ENCODE results near the gene CEP131.

The CEP131 gene

DNA sequence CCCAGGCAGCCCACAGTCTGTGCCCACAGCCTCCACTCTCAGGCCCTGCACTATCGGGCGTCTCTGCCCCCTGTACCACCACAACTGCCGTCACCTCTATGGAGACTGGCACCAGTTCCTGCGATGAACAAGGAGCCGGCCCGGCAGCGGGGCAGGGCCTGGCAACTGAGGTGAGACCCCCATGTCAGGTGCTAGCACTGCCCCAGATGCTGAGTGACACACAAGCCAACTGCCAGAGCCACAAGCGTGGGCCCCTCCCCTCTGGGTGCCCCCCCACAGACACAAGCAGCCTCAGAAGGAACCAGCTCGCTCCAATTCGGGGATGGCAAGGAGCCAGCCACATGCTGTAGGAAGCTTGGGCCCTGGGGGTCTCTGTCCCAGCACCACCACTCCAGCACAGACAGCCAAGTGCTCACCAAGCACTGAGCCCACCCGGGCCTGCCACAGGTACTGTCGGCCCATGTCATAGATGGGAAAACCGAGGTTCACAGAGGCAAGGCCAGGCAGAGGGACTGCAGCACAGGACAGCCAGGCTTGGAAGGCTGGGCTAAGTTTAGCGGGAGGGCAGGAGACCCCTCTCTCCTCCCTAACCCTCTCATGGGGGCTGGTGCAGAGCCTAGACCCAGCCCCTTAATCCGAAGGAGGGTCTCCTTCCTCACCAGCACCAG, 58.9 kb downstream of the CEP131 start:
- no peak overlapping the region for H3K4me3 ChIP-seq (ENCODE audit: control insufficient read depth, low read depth, low read length)
- DNase-seq (ENCODE audit: low read depth) = no peak
- TF ChIP-seq, protein P1, sequence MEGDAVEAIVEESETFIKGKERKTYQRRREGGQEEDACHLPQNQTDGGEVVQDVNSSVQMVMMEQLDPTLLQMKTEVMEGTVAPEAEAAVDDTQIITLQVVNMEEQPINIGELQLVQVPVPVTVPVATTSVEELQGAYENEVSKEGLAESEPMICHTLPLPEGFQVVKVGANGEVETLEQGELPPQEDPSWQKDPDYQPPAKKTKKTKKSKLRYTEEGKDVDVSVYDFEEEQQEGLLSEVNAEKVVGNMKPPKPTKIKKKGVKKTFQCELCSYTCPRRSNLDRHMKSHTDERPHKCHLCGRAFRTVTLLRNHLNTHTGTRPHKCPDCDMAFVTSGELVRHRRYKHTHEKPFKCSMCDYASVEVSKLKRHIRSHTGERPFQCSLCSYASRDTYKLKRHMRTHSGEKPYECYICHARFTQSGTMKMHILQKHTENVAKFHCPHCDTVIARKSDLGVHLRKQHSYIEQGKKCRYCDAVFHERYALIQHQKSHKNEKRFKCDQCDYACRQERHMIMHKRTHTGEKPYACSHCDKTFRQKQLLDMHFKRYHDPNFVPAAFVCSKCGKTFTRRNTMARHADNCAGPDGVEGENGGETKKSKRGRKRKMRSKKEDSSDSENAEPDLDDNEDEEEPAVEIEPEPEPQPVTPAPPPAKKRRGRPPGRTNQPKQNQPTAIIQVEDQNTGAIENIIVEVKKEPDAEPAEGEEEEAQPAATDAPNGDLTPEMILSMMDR (conservative IDR thresholded peaks at IDR 0.05; ENCODE audit: control insufficient read depth, insufficient read depth, low read depth, low read length) = no peak

DNA sequence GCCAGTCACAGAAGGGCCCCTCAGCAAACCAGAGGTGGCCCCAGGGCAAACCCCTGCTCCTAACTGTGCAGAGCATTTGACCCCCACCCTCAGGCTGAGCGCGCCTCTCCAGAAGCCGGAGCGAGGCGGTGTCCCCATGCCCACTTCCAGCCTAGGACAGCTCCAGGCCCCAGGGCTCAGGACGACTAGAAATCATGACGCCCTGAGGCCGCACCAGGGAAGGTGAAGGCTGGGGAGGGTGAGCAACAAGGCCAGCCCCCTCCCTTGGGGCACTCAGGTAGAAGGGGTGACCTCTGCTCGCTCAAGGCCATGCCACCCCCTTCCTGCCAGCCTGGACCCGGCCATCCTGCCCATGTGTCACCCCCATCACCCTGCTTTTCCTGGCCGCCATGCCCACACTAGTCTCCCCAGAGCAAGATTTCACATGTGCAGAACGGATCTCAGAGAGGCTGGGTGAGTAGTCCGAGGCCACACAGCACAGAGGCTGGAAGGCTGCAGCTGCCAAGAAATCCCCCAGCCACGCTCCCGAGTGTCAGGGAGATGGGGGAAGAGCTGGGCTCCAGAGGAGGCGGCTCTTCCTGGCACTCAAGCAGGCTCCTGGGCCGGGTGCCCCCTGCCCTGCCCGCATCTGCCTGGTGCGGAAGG, 59.6 kb downstream of the CEP131 start:
- TF ChIP-seq, protein P1 (conservative IDR thresholded peaks at IDR 0.05; ENCODE audit: control insufficient read depth, insufficient read depth, low read depth, low read length) = no peak
- DNase-seq (ENCODE audit: low read depth) = no peak
- H3K4me3 ChIP-seq (ENCODE audit: control insufficient read depth, low read depth, low read length) = no peak overlapping the region

DNA sequence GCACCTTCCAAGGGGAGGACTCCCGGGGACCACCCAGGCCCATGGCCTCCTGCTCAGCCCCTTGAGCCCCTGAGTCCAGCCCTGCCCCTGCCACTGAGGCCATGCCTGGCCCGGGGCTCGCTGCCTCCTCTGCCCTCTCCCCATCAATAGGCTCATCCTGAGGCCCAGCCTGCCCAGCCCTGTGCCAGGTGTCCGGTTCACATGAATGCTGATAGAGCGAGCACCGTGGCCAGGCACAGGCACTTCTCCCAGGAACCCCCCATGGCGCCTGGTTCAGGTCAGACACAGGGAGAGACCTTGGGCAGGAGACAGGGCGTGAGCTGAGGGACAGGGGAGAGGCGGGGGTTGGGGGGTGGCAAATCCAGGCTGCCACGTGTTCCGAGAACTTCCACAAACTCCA, 60.3 kb downstream of the CEP131 start:
- TF ChIP-seq, protein P1 (conservative IDR thresholded peaks at IDR 0.05; ENCODE audit: control insufficient read depth, insufficient read depth, low read depth, low read length) = no peak
- no peak overlapping the region for H3K4me3 ChIP-seq (ENCODE audit: control insufficient read depth, low read depth, low read length)
- no peak for DNase-seq (ENCODE audit: low read depth)

DNA sequence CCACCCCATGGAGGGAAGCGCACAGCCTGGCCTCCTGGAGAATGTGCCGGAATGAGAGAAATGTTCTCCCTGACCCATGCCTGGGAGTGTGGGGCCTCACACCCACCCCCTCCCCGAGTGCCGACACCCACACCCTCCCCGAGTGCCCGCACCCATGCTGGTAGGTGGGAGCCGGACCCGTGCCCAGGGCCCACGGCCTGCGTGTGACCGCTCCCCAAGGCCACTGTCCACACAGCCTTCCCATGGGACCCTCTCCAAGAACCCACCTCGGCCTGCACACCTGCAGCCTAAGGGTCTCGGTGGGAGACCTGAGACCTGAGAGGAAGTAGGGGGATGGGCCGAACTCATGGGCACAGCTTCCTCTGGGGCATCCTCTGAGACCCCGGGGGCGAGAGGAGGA, 60.8 kb downstream of the CEP131 start:
- DNase-seq (ENCODE audit: low read depth) = no peak
- H3K4me3 ChIP-seq (ENCODE audit: control insufficient read depth, low read depth, low read length) = no peak overlapping the region
- TF ChIP-seq, protein P1 (conservative IDR thresholded peaks at IDR 0.05; ENCODE audit: control insufficient read depth, insufficient read depth, low read depth, low read length) = no peak

DNA sequence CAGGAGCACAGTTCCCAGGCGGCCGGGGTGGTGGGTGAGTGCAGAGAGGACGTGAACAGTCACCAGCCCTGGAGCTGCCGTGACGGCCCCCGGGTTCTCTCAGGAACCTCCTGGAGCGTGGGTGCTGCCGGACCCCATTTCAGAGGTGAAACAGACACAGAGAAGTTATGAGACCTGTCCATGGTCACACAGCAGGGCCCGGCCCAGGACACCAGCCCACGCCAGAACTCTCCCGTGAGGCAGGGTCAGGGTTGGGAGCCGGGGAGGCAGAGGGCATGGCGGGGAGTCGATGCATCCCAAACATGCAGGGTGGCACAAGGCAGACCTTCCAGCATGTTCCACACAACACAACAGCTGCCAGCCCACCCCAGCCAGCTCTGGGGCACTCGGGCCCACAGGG, 61.2 kb downstream of the CEP131 start:
- no peak overlapping the region for H3K4me3 ChIP-seq (ENCODE audit: control insufficient read depth, low read depth, low read length)
- TF ChIP-seq, protein P1 (conservative IDR thresholded peaks at IDR 0.05; ENCODE audit: control insufficient read depth, insufficient read depth, low read depth, low read length) = no peak
- DNase-seq (ENCODE audit: low read depth) = no peak

DNA sequence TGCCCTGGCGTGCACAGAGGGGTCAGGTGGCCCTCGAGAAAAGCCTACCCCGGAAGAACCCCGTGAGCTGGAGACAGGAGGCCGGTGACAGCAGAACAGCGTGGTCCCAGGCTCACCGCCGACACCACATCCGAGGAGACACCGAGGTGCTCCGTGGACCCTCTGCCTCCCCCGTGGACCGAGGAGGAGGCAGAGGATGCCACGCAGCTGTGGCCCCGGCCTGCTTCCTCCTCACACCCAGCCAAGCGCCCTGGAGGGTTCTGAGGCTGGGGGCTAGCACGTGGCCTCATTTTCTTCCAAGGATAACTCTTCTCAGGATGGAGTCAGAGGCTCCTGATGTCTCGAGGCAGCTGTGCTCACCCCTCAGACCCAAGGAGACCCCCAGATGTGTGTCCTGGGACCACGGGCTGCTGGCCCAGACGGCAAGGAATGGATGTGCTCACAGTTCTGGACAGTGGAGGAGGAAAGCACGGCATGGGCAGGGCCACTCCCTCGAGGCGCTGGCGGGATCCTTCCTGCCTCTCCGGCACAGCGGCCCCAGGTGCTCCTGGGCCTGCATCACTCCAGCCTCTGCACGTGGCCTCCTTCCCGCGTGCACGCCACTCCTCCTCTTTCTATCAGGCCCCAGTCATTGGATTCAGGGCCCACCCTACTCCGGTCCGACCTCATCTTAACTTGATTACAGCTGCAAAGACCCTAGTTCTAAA, 61.9 kb downstream of the CEP131 start:
- H3K4me3 ChIP-seq (ENCODE audit: control insufficient read depth, low read depth, low read length) = no peak overlapping the region
- DNase-seq (ENCODE audit: low read depth) = no peak
- TF ChIP-seq, protein P1 (conservative IDR thresholded peaks at IDR 0.05; ENCODE audit: control insufficient read depth, insufficient read depth, low read depth, low read length) = no peak

All from fibroblast of mammary gland (primary cell).